Sigmoid colon (tissue), 7 donors: ENCODE data around the gene PRM1. TPM values are rescaled to one million over a fixed set of nuclear protein-coding genes. Genes with fewer than 3 reads are reported as not detected.

ENCODE experiments used
- DNase-seq: peaks from one replicate; pipeline ENCODE4 v3.0.0-alpha.2; 2019
- H3K27ac ChIP-seq, 4 donors: fragments of 200-600 bp; sonication (generic); one replicate each; pipeline ENCODE4 v1.5.1; 2016 to 2019; ENCODE audit warnings: mild to moderate bottlenecking in 1 of 4
- H3K27me3 ChIP-seq, 3 donors: fragments of 200-600 bp; sonication (generic); one replicate each; pipeline ENCODE4 v1.5.1; 2019; ENCODE audit warnings: mild to moderate bottlenecking in 1 of 3
- H3K36me3 ChIP-seq, 4 donors: fragments of 200-600 bp; sonication (generic); one replicate each; pipeline ENCODE4 v1.5.1; 2016 to 2019
- H3K4me1 ChIP-seq, 4 donors: fragments of 200-600 bp; sonication (generic); one replicate each; pipeline ENCODE4 v1.5.1; 2017 to 2019
- H3K4me3 ChIP-seq, 4 donors: fragments of 200-600 bp; sonication (generic); one replicate each; pipeline ENCODE4 v1.5.1; 2017 to 2019; ENCODE audit warnings: mild to moderate bottlenecking in 2 of 4, moderate library complexity in 1 of 4
- H3K9me3 ChIP-seq, 4 donors: fragments of 200-600 bp in 3 of 4; sonication (generic) in 3 of 4; one replicate each; pipeline versions ENCODE4 v1.5.1 to v1.6.1; 2013 to 2019
- CTCF ChIP-seq, 4 experiments: fragments of 450-650 bp in 3 of 4; fragments of 200-600 bp in 1 of 4; IDR thresholded peaks; one replicate each; pipeline ENCODE4 v1.5.1; 2016 to 2019; ENCODE audit warnings: antibody characterized with exemption in 4 of 4, mild to moderate bottlenecking in 3 of 4, moderate library complexity in 2 of 4
- EP300 ChIP-seq, 4 donors: sonication (generic); formaldehyde crosslinking; IDR thresholded peaks; one replicate each; pipeline ENCODE4 v1.6.1; 2017; ENCODE audit warnings: antibody characterized with exemption in 4 of 4
- POLR2A ChIP-seq, 2 donors: fragments of 450-650 bp; IDR thresholded peaks; one replicate each; pipeline ENCODE4 v1.6.1; 2016; ENCODE audit warnings: antibody characterized with exemption in 2 of 2, mild to moderate bottlenecking in 2 of 2, moderate library complexity in 2 of 2
- POLR2AphosphoS5 ChIP-seq, 4 donors: sonication (generic); formaldehyde crosslinking; IDR thresholded peaks; one replicate each; pipeline ENCODE4 v1.6.1; 2017; ENCODE audit warnings: antibody characterized with exemption in 4 of 4
- WGBS, 2 donors: extraction: QIAGEN DNeasy Blood & Tissue Kit; methylation state at CpG; one replicate each; pipeline ENCODE4 v1.1.7; 2013; 5-methylcytosine and 5-hydroxymethylcytosine counted together
- intact Hi-C: fragments of 100-400 bp; cut with DNase I; formaldehyde crosslinking; loops from one replicate; pipeline ENCODE4 v1.15.1; 2023
- polyA plus RNA-seq, 3 donors: library from polyadenylated mRNA; stranded (reverse); fragments of 200-250 nt; gene quantifications; one replicate each; pipeline ENCODE4 v1.2.3, GENCODE V29; 2013
- total RNA-seq, 4 donors: library from RNA; depleted of rRNA; stranded (reverse); fragments of >200 nt; gene quantifications; one replicate each; pipeline ENCODE4 v1.1.0, GENCODE V29; 2016
- donor health status: healthy with polysubstance abuse.
- donor health status: Bipolar disorder and iron deficiency.
- donor health status: healthy.

PRM1 gene
- total and polyA plus RNA-seq, 7 donors, result not detected

GRCh38 chr16:11328172-11329070 lies 47.3 kb upstream of the PRM1 start:
- WGBS, 2 donors, result 32 to 60% methylated on average over 12 of the region's 12 CpGs
- H3K9me3 ChIP-seq, result no peaks in the 10 kb centered on the region
- DNase-seq, result peak; percentile 93
- H3K36me3 ChIP-seq, result no peaks in the 10 kb centered on the region
- no peak for TF ChIP-seq EP300 (IDR thresholded peaks at IDR 0.05)
- TF ChIP-seq POLR2AphosphoS5 (IDR thresholded peaks at IDR 0.05), result peak; percentile 53 to 80 (median 66)
- H3K4me1 ChIP-seq, result peaks cover 0 to 19% (median 18%) of the 10 kb centered on the region in 4 donors
- intact Hi-C loops, result no loop called here
- no peaks in the 10 kb centered on the region for H3K27me3 ChIP-seq
- H3K4me3 ChIP-seq, result no peak overlapping the region
- peak overlapping the region; percentile 36 to 67 (median 54) for H3K27ac ChIP-seq

- Histone ChIP-seq H3K27ac (peak overlapping the region; percentile 32 to 67 (median 54)), H3K9me3 (no peaks in the 10 kb centered on the region), H3K27me3 (no peaks in the 10 kb centered on the region), H3K36me3 (no peaks in the 10 kb centered on the region), H3K4me1 (peaks cover 0 to 19% (median 18%) of the 10 kb centered on the region in 4 donors), H3K4me3 (no peak overlapping the region)
- DNase-seq, result no peak
- 68 to 84% methylated on average over 23 of the region's 23 CpGs for WGBS, 2 donors
- TF ChIP-seq CTCF (IDR thresholded peaks at IDR 0.05), result no peak
- intact Hi-C loops, result no loop called here
Measured at GRCh38 chr16:11327277-11328171, 46.4 kb upstream of the PRM1 start.

- H3K27ac ChIP-seq, result no peak overlapping the region
- no peaks in the 10 kb centered on the region for H3K27me3 ChIP-seq
- H3K36me3 ChIP-seq, result no peaks in the 10 kb centered on the region
- DNase-seq, result no peak
- WGBS, 2 donors, result 85 to 87% methylated on average over 9 of the region's 9 CpGs
- H3K4me1 ChIP-seq, result peaks cover 0 to 19% (median 18%) of the 10 kb centered on the region in 4 donors
- H3K4me3 ChIP-seq, result no peak overlapping the region
- intact Hi-C loops, result no loop called here
- no peaks in the 10 kb centered on the region for H3K9me3 ChIP-seq
- TF ChIP-seq EP300 (IDR thresholded peaks at IDR 0.05) (no peak), POLR2AphosphoS5 (IDR thresholded peaks at IDR 0.05) (no peak), CTCF (IDR thresholded peaks at IDR 0.05) (no peak), POLR2A (IDR thresholded peaks at IDR 0.05) (no peak)
Measured at GRCh38 chr16:11326737-11327276, 45.7 kb upstream of the PRM1 start.

- H3K27me3 ChIP-seq, result no peaks in the 10 kb centered on the region
- H3K4me3 ChIP-seq, result no peak overlapping the region
- DNase-seq, result no peak
- intact Hi-C loops, result no loop called here
- peaks cover 0 to 19% (median 18%) of the 10 kb centered on the region in 4 donors for H3K4me1 ChIP-seq
- H3K9me3 ChIP-seq, result no peaks in the 10 kb centered on the region
- H3K36me3 ChIP-seq, result no peaks in the 10 kb centered on the region
- 82 to 87% methylated on average over 9 of the region's 9 CpGs for whole genome bisulfite sequencing, 2 donors
- TF ChIP-seq POLR2AphosphoS5 (IDR thresholded peaks at IDR 0.05) (no peak), EP300 (IDR thresholded peaks at IDR 0.05) (no peak), CTCF (IDR thresholded peaks at IDR 0.05) (no peak), POLR2A (IDR thresholded peaks at IDR 0.05) (no peak)
- no peak overlapping the region for H3K27ac ChIP-seq
Measured at GRCh38 chr16:11326084-11326736, 45.1 kb upstream of the PRM1 start.
